Ectodermal cell (in vitro differentiated cells): ENCODE measurements around the gene SMCP. TPM values are rescaled to one million over a fixed set of nuclear protein-coding genes. Genes with fewer than 3 reads are reported as not detected.

ENCODE experiments used
- H3K27ac ChIP-seq: 2 replicates; pipeline ENCODE4 v1.7.0; 2013; ENCODE audit warnings: mild to moderate bottlenecking, low read depth, low read length; ENCODE audit not compliant: insufficient read depth, poor library complexity, severe bottlenecking
- H3K27me3 ChIP-seq: 2 replicates; pipeline ENCODE4 v1.7.0; 2013; ENCODE audit warnings: mild to moderate bottlenecking, low read length; ENCODE audit not compliant: insufficient read depth, control insufficient read depth, poor library complexity, severe bottlenecking
- H3K36me3 ChIP-seq: one replicate; pipeline ENCODE4 v1.7.0; 2013; ENCODE audit warnings: low read length; ENCODE audit not compliant: control insufficient read depth, insufficient read depth
- H3K4me1 ChIP-seq: one replicate; pipeline ENCODE4 v1.7.0; 2013; ENCODE audit warnings: low read length; ENCODE audit not compliant: control insufficient read depth, insufficient read depth
- H3K4me3 ChIP-seq: 2 replicates; pipeline ENCODE4 v1.7.0; 2013; ENCODE audit warnings: low read depth, low read length, control low read depth; ENCODE audit not compliant: insufficient read depth
- H3K9me3 ChIP-seq: 2 replicates; pipeline ENCODE4 v1.7.0; 2013; ENCODE audit warnings: mild to moderate bottlenecking, low read length, moderate library complexity; ENCODE audit not compliant: control insufficient read depth
- WGBS, 2 experiments: methylation state at CpG; one replicate each; pipeline ENCODE4 v1.1.7; 2013; ENCODE audit warnings: missing lambda C conversion rate in 2 of 2; 5-methylcytosine and 5-hydroxymethylcytosine counted together
- polyA plus RNA-seq, 4 experiments: library from polyadenylated mRNA; stranded (reverse); fragments of 50-300 nt; gene quantifications; one replicate each; pipeline ENCODE4 v1.2.3, GENCODE V29; 2013

Gene SMCP, protein sequence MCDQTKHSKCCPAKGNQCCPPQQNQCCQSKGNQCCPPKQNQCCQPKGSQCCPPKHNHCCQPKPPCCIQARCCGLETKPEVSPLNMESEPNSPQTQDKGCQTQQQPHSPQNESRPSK
- polyA plus RNA-seq (2013, experiment 1 of 4) = not detected
- polyA plus RNA-seq (2013, experiment 2 of 4) = not detected
- not detected for polyA plus RNA-seq (2013, experiment 3 of 4)
- polyA plus RNA-seq (2013, experiment 4 of 4) = not detected

- Histone ChIP-seq H3K9me3 (no peaks in the 10 kb centered on the region), H3K36me3 (no peaks in the 10 kb centered on the region), H3K27me3 (no peaks in the 10 kb centered on the region), H3K4me3 (no peak within 1 kb of the TSS), H3K27ac (no peak within 1 kb of the TSS), H3K4me1 (no peaks in the 10 kb centered on the region)
- 2 to 9% methylated on average over 1 of the region's 1 CpG for WGBS, 2 experiments
Measured at GRCh38 chr1:152878042-152878441, at the start of gene SMCP. SMCP (plus strand) TSS chr1:152878322; CDS start chr1:152884423, 6,101 bp downstream.

GRCh38 chr1:152836870-152837269 lies 41.3 kb upstream of the SMCP start:
- Histone ChIP-seq H3K36me3 (no peaks in the 10 kb centered on the region), H3K4me3 (no peak overlapping the region), H3K9me3 (peaks cover 8% of the 10 kb centered on the region), H3K27me3 (no peaks in the 10 kb centered on the region), H3K4me1 (no peaks in the 10 kb centered on the region), H3K27ac (no peak overlapping the region)
- 23 to 25% methylated on average over 2 of the region's 2 CpGs for WGBS, 2 experiments

DNA sequence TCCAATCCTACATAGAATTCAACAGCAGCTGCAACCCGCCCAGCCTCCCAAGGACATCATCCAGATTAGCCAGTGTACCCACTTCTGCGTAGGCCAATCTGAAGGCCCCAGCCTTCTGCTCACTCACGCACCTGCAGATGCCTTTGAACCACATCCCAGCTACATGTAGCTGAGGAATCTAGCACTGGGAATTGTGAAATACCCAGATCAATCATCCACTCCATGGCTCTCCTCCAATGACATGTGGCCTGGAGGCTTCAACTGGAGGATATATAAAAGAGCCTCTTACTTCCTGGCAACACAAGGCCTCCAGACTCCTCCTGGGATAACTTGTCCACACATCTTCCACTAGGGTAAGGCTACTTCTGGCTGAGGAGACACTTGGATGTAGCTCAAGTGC lies 35.6 kb upstream of the SMCP start, which contains the start of gene LCE6A:
Gene LCE6A (plus strand): TSS at position 301 of the 400 bp plus-strand sequence. CDS start 665 bp downstream, outside the sequence.
- H3K36me3 ChIP-seq = no peaks in the 10 kb centered on the region
- H3K4me1 ChIP-seq = no peaks in the 10 kb centered on the region
- H3K27ac ChIP-seq = no peak within 1 kb of the TSS
- whole genome bisulfite sequencing, 2 experiments = 69 to 78% methylated on average over 3 of the region's 3 CpGs
- no peaks in the 10 kb centered on the region for H3K27me3 ChIP-seq
- H3K4me3 ChIP-seq = no peak within 1 kb of the TSS
- peaks cover 11% of the 10 kb centered on the region for H3K9me3 ChIP-seq

DNA sequence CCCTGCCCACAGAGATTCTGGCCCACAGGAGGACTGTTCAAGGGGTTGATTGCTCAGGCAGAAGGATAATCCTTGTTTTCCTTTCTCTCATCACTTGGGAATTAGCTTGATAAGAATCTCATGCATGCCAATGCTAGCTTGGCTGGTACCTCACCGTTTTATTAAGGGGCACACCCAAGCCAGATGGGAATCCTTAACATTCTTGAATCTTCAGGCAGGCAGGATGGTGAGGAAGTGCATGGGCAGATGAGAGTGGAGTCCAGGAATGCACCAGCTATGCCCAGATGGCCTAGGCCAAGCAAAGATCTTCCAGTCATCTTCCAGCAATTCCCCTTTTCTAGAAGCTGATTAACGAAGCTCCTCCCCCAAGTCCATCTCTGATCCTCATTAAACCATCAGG lies 22.5 kb upstream of the SMCP start:
- no peaks in the 10 kb centered on the region for H3K4me1 ChIP-seq
- no peak overlapping the region for H3K27ac ChIP-seq
- H3K4me3 ChIP-seq = no peak overlapping the region
- no peaks in the 10 kb centered on the region for H3K36me3 ChIP-seq
- WGBS, 2 experiments = 20 to 22% methylated on average over 2 of the region's 2 CpGs
- no peaks in the 10 kb centered on the region for H3K27me3 ChIP-seq
- peaks cover 12% of the 10 kb centered on the region for H3K9me3 ChIP-seq

DNA sequence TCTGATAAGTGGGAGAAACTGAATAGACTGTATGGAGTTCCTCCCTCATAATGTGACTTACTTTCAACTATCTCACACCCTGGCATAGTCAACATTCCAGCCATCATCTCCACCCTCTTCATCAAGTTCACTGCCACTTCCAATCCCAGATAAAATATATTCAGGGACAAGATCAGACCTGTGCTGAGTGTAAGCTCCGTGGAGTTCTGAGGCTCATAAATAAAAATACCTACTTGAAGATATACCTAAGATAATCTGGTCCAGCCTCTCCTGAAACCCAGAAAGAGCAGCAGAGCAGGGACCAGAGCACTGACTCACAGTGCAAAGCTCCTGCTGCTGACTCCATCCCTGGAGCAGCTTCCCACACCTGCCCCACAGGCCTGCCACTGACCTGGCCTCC lies 20.1 kb upstream of the SMCP start:
- Histone ChIP-seq H3K4me1 (no peaks in the 10 kb centered on the region), H3K4me3 (no peak overlapping the region), H3K27ac (no peak overlapping the region), H3K36me3 (no peaks in the 10 kb centered on the region), H3K9me3 (peaks cover 9% of the 10 kb centered on the region), H3K27me3 (no peaks in the 10 kb centered on the region)
- WGBS, 2 experiments = 50 to 63% methylated on average over 1 of the region's 1 CpG

GRCh38 chr1:152859696-152860095 lies 18.4 kb upstream of the SMCP start, which contains the start of gene LCE7A:
LCE7A (plus strand) TSS chr1:152859996; CDS start chr1:152860698, 702 bp downstream.
- no peak within 1 kb of the TSS for H3K27ac ChIP-seq
- no peak within 1 kb of the TSS for H3K4me3 ChIP-seq
- H3K27me3 ChIP-seq = no peaks in the 10 kb centered on the region
- no peaks in the 10 kb centered on the region for H3K4me1 ChIP-seq
- H3K9me3 ChIP-seq = peaks cover 9% of the 10 kb centered on the region
- WGBS, 2 experiments = 74 to 78% methylated on average over 3 of the region's 3 CpGs
- H3K36me3 ChIP-seq = no peaks in the 10 kb centered on the region

DNA sequence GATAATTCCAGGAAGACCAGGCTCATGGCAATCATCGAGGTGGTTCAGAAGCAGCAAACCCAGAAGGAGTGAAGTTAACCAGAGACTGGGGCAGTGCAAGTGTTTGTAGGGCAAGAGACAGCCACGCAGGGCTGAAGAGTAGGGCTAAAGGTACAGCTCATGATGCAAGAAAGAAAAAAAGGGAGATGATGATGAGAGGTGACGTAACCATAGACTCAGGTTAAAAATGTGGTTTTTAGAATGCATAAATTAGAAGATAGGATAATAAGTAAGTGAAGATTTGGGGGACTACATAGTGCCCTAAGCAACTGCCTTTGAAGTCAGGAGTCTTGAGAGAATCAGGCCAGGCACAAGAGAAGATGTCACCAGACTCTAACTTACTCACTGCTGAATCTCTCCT lies 18.0 kb upstream of the SMCP start:
- no peaks in the 10 kb centered on the region for H3K4me1 ChIP-seq
- peaks cover 10% of the 10 kb centered on the region for H3K9me3 ChIP-seq
- H3K27ac ChIP-seq = no peak overlapping the region
- no peak overlapping the region for H3K4me3 ChIP-seq
- no peaks in the 10 kb centered on the region for H3K36me3 ChIP-seq
- WGBS, 2 experiments = 62 to 64% methylated on average over 3 of the region's 3 CpGs
- H3K27me3 ChIP-seq = no peaks in the 10 kb centered on the region

- Histone ChIP-seq H3K36me3 (no peaks in the 10 kb centered on the region), H3K4me1 (no peaks in the 10 kb centered on the region)
- WGBS, 2 experiments = 51 to 56% methylated on average over 4 of the region's 4 CpGs
Measured at GRCh38 chr1:152861374-152861773, 16.7 kb upstream of the SMCP start.

GRCh38 chr1:152864443-152864842 lies 13.7 kb upstream of the SMCP start:
- no peaks in the 10 kb centered on the region for H3K4me1 ChIP-seq
- no peak overlapping the region for H3K4me3 ChIP-seq
- H3K9me3 ChIP-seq = peaks cover 6% of the 10 kb centered on the region

More at GRCh38 chr1:152861374-152861773, 16.7 kb upstream of the SMCP start:
- no peak overlapping the region for H3K4me3 ChIP-seq
- no peaks in the 10 kb centered on the region for H3K27me3 ChIP-seq
- peaks cover 15% of the 10 kb centered on the region for H3K9me3 ChIP-seq
- no peak overlapping the region for H3K27ac ChIP-seq

DNA sequence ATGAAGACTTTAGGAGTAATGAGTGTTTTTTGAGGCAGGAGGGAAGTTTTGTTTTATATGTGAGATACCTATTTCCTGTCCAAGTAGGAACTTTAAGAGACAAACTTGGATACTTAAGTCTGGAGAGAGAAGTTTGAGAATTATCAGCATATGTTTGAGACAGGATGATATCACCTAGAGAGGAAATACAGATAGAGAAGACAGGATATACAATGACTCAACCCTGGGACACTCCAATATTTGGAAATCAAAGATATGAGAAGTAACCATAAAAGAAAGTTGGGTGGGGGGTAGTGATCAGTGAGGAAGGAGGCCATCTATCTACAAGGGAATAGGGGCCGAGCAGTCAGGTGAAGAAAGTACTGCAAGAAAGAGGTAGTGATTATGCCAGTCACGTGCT lies 11.8 kb upstream of the SMCP start:
- peaks cover 6% of the 10 kb centered on the region for H3K9me3 ChIP-seq
- no peaks in the 10 kb centered on the region for H3K27me3 ChIP-seq
- WGBS, 2 experiments = 68 to 69% methylated on average over 2 of the region's 2 CpGs
- H3K36me3 ChIP-seq = no peaks in the 10 kb centered on the region
- H3K4me3 ChIP-seq = no peak overlapping the region
- no peak overlapping the region for H3K27ac ChIP-seq
- no peaks in the 10 kb centered on the region for H3K4me1 ChIP-seq

More at GRCh38 chr1:152864443-152864842, 13.7 kb upstream of the SMCP start:
- no peaks in the 10 kb centered on the region for H3K36me3 ChIP-seq
- no peak overlapping the region for H3K27ac ChIP-seq
- no peaks in the 10 kb centered on the region for H3K27me3 ChIP-seq
